GM19397 (cell line): ENCODE measurements around the gene TFG.

Source experiments
- ATAC-seq: cut with Tn5 transposase; IDR thresholded peaks from one replicate; pipeline ENCODE4 v1.9.1; 2021; ENCODE audit warnings: mild to moderate bottlenecking, moderate library complexity; ENCODE audit not compliant: unreplicated experiment

Gene TFG

GRCh38 chr3:100703865-100704264 lies 5.4 kb upstream of the TFG start:
- no peak for ATAC-seq

GRCh38 chr3:100706365-100706764 lies 2.9 kb upstream of the TFG start:
- ATAC-seq, result no peak

GRCh38 chr3:100708644-100708988 lies 678 bp upstream of the TFG start:
- no peak for ATAC-seq

- no peak for ATAC-seq
These were observed 557 bp downstream of the TFG start for GRCh38 chr3:100709842-100710260.

- ATAC-seq, result peak; percentile 18
These were observed 1.1 kb downstream of the TFG start for GRCh38 chr3:100710261-100710968.

GRCh38 chr3:100715176-100715575 lies 5.9 kb downstream of the TFG start:
- no peak for ATAC-seq

GRCh38 chr3:100717063-100717462 lies 7.8 kb downstream of the TFG start:
- no peak for ATAC-seq

GRCh38 chr3:100717637-100718487 lies 8.6 kb downstream of the TFG start:
- no peak for ATAC-seq

- no peak for ATAC-seq
These were observed 9.8 kb downstream of the TFG start for GRCh38 chr3:100719136-100719535.

- no peak for ATAC-seq
These were observed 11.1 kb downstream of the TFG start for GRCh38 chr3:100720426-100720825.

GRCh38 chr3:100725935-100726513 lies 16.7 kb downstream of the TFG start:
- ATAC-seq, result no peak

- ATAC-seq, result no peak
These were observed 17.4 kb downstream of the TFG start for GRCh38 chr3:100726706-100727105.

GRCh38 chr3:100730524-100730923 lies 21.2 kb downstream of the TFG start:
- ATAC-seq, result peak; percentile 62

- ATAC-seq, result no peak
These were observed 23.1 kb downstream of the TFG start for GRCh38 chr3:100732435-100732834.

- ATAC-seq, result no peak
These were observed 28.0 kb downstream of the TFG start for GRCh38 chr3:100737334-100737733.

- no peak for ATAC-seq
These were observed 30.9 kb downstream of the TFG start for GRCh38 chr3:100740207-100740606.

GRCh38 chr3:100743535-100743934 lies 34.2 kb downstream of the TFG start:
- ATAC-seq, result no peak

GRCh38 chr3:100744671-100745070 lies 35.4 kb downstream of the TFG start:
- no peak for ATAC-seq

- ATAC-seq, result no peak
These were observed 36.3 kb downstream of the TFG start for GRCh38 chr3:100745617-100746016.

GRCh38 chr3:100746092-100746491 lies 36.8 kb downstream of the TFG start:
- ATAC-seq, result no peak

GRCh38 chr3:100748220-100748619 lies 38.9 kb downstream of the TFG start:
- ATAC-seq, result no peak

- no peak for ATAC-seq
These were observed 39.7 kb downstream of the TFG start for GRCh38 chr3:100748967-100749366.
